Muscle layer of duodenum (tissue), 2 donors: Measurements from ENCODE around the gene MLN.
A peak's percentile ranks its signal among the peaks of the same experiment; 100 is the strongest.

ENCODE experiments used
- H3K27ac ChIP-seq: one replicate; pipeline ENCODE4 v1.7.0; 2013; ENCODE audit warnings: mild to moderate bottlenecking, low read length
- H3K27me3 ChIP-seq: one replicate; pipeline ENCODE4 v1.7.0; 2013; ENCODE audit warnings: low read depth, mild to moderate bottlenecking, control low read depth, low read length
- H3K36me3 ChIP-seq, 2 donors: one replicate each; pipeline ENCODE4 v1.7.0; 2013; ENCODE audit warnings: low read length in 2 of 2, control low read depth in 1 of 2, mild to moderate bottlenecking in 1 of 2; ENCODE audit not compliant: insufficient read depth in 2 of 2, control insufficient read depth in 1 of 2
- H3K4me1 ChIP-seq, 2 donors: one replicate each; pipeline ENCODE4 v1.7.0; 2013; ENCODE audit warnings: low read length in 2 of 2, mild to moderate bottlenecking in 2 of 2, control low read depth in 1 of 2, moderate library complexity in 1 of 2; ENCODE audit not compliant: insufficient read depth in 2 of 2, control insufficient read depth in 1 of 2
- H3K4me3 ChIP-seq, 2 donors: one replicate each; pipeline ENCODE4 v1.7.0; 2013; ENCODE audit warnings: low read length in 2 of 2, low read depth in 1 of 2, mild to moderate bottlenecking in 1 of 2
- H3K9me3 ChIP-seq, 2 donors: one replicate each; pipeline ENCODE4 v1.7.0; 2013; ENCODE audit warnings: low read length in 2 of 2, control low read depth in 1 of 2, mild to moderate bottlenecking in 1 of 2; ENCODE audit not compliant: control insufficient read depth in 1 of 2
- donor health status: healthy.

The MLN gene

GRCh38 chr6:33794910-33795623 is 8.7 kb downstream of the MLN start:
- Histone ChIP-seq H3K4me3 (no peak overlapping the region), H3K27ac (no peak overlapping the region), H3K27me3 (no peaks in the 10 kb centered on the region), H3K36me3 (no peaks in the 10 kb centered on the region), H3K9me3 (no peaks in the 10 kb centered on the region), H3K4me1 (no peaks in the 10 kb centered on the region)

DNA sequence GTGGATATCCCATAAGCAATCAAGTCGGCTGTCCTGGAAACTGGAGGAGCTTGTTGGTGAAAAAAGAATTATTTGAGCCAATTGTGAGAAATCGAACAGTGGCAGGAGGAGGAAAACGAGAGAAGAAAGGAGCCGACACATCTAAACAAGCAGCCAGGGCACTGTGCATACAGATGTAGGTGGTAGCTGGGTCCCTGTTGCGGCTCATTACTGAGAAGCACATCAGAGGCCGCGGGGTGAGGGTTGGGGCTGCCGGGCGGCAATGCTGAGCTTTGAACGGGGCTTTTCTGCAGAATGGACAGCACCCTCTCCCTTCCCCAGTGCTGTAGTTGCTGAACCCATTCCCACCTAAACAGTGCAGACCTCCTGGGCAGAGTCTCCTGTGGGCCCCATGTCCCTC is 10.8 kb downstream of the MLN start:
- no peak overlapping the region for H3K4me3 ChIP-seq
- no peaks in the 10 kb centered on the region for H3K9me3 ChIP-seq
- H3K27ac ChIP-seq, result no peak overlapping the region
- no peaks in the 10 kb centered on the region for H3K4me1 ChIP-seq
- H3K27me3 ChIP-seq, result no peaks in the 10 kb centered on the region
- peaks cover 0 to 8% of the 10 kb centered on the region in 2 donors for H3K36me3 ChIP-seq

- Histone ChIP-seq H3K4me1 (peaks cover 11 to 13% of the 10 kb centered on the region in 2 donors), H3K4me3 (no peak overlapping the region), H3K36me3 (peaks cover 1 to 13% of the 10 kb centered on the region in 2 donors), H3K27ac (no peak overlapping the region), H3K9me3 (no peaks in the 10 kb centered on the region), H3K27me3 (no peaks in the 10 kb centered on the region)
Measured at GRCh38 chr6:33791620-33792019, 12.2 kb downstream of the MLN start.

DNA sequence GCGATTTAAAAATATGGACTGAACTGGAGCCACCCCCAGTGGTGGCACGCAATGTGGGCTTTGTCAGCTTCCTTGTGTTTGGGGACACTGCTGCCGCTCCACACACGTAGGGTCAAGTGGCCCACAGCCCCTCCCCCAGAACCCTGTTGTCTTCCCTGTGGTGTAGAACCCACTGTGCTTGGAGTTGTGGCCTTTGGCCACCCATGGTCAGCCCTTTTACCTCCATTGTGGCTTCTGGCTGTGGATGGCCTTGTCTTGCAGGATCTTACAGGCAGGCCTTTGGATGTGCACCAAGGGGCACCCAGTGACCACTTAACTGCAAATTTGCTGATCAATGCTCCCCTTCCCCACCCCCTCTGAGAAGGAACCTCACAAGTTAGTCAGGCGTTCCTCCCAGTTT is 12.9 kb downstream of the MLN start:
- Histone ChIP-seq H3K4me3 (no peak overlapping the region), H3K36me3 (peaks cover 3 to 13% of the 10 kb centered on the region in 2 donors), H3K9me3 (no peaks in the 10 kb centered on the region), H3K27ac (no peak overlapping the region), H3K4me1 (peaks cover 16 to 21% of the 10 kb centered on the region in 2 donors), H3K27me3 (no peaks in the 10 kb centered on the region)

GRCh38 chr6:33790379-33790778 is 13.4 kb downstream of the MLN start:
- no peaks in the 10 kb centered on the region for H3K27me3 ChIP-seq
- no peak overlapping the region for H3K27ac ChIP-seq
- peaks cover 16 to 26% of the 10 kb centered on the region in 2 donors for H3K4me1 ChIP-seq
- H3K36me3 ChIP-seq, result peaks cover 3 to 13% of the 10 kb centered on the region in 2 donors
- no peak overlapping the region for H3K4me3 ChIP-seq
- no peaks in the 10 kb centered on the region for H3K9me3 ChIP-seq

GRCh38 chr6:33789550-33789895 is 14.3 kb downstream of the MLN start:
- Histone ChIP-seq H3K27ac (no peak overlapping the region), H3K4me1 (peaks cover 22 to 34% of the 10 kb centered on the region in 2 donors), H3K4me3 (peak overlapping the region; percentile 75 to 78), H3K9me3 (no peaks in the 10 kb centered on the region), H3K27me3 (no peaks in the 10 kb centered on the region), H3K36me3 (peaks cover 7 to 13% of the 10 kb centered on the region in 2 donors)

GRCh38 chr6:33788694-33789549 is 14.9 kb downstream of the MLN start, which contains the start of gene LEMD2:
LEMD2 (minus strand) TSS chr6:33789130; CDS start chr6:33789116, 14 bp downstream.
- Histone ChIP-seq H3K27ac (peak within 1 kb of the TSS; percentile 95), H3K4me1 (peaks cover 22 to 36% of the 10 kb centered on the region in 2 donors), H3K27me3 (no peaks in the 10 kb centered on the region), H3K4me3 (peak within 1 kb of the TSS; percentile 75 to 78), H3K9me3 (no peaks in the 10 kb centered on the region), H3K36me3 (peaks cover 10 to 16% of the 10 kb centered on the region in 2 donors)

- Histone ChIP-seq H3K9me3 (no peaks in the 10 kb centered on the region), H3K27me3 (no peaks in the 10 kb centered on the region), H3K36me3 (peaks cover 18 to 24% of the 10 kb centered on the region in 2 donors), H3K4me3 (peak overlapping the region; percentile 75 to 78), H3K4me1 (peaks cover 22 to 36% of the 10 kb centered on the region in 2 donors), H3K27ac (peak overlapping the region; percentile 95)
Measured at GRCh38 chr6:33787954-33788693, 15.7 kb downstream of the MLN start.

DNA sequence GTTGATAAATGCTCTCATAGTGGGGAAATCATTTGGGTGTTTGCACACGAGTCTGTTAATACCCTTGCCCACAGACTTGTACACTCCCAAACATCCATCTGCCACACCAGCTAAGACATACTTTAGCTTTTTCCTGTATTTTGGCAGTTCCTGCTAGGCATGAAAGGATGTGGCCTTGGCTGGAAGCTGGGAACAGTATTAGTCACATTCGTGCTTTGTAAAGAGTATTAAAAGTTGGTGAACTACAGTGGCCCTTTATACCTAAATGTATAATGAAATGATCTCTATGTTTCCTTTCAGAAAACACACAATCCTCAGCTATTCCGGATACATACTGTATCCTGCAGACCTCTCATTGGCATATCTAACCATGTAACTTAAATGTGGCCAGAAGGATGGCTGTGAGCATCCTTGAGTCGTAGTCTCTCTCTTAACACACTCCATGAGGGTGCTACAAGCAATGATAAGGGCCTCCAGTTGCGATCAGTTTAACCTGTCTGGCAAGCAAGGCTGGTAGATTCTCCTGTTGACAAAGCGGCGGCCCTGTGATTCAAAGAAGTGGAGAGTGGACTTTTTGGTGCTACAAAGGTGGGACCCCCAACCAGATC is 16.4 kb downstream of the MLN start:
- Histone ChIP-seq H3K4me3 (peak overlapping the region; percentile 75 to 78), H3K27me3 (no peaks in the 10 kb centered on the region), H3K4me1 (peaks cover 22 to 36% of the 10 kb centered on the region in 2 donors), H3K27ac (peak overlapping the region; percentile 95), H3K9me3 (no peaks in the 10 kb centered on the region), H3K36me3 (peaks cover 25 to 31% of the 10 kb centered on the region in 2 donors)

- Histone ChIP-seq H3K27me3 (no peaks in the 10 kb centered on the region), H3K9me3 (no peaks in the 10 kb centered on the region), H3K27ac (peak overlapping the region; percentile 95), H3K36me3 (peaks cover 31 to 38% of the 10 kb centered on the region in 2 donors), H3K4me3 (peak overlapping the region in 1 of 2 donors; percentile 75), H3K4me1 (peaks cover 22 to 36% of the 10 kb centered on the region in 2 donors)
Measured at GRCh38 chr6:33786736-33787135, 17.1 kb downstream of the MLN start.
